MM.1S (cell line): Measurements from ENCODE around the gene XPO5.

ENCODE experiments used
- CTCF ChIP-seq: fragments of 300-600 bp; sonication (generic); IDR thresholded peaks from 2 replicates; pipeline ENCODE4 v1.5.1; 2016; ENCODE audit warnings: antibody characterized with exemption, low read length, mixed read lengths
- EZH2 ChIP-seq: fragments of 300-600 bp; sonication (generic); optimal IDR thresholded peaks from 2 replicates; pipeline ENCODE3; 2017; ENCODE audit warnings: low read depth, mild to moderate bottlenecking, antibody characterized with exemption, low read length, mixed read lengths
- EZH2phosphoT487 ChIP-seq: fragments of 300-600 bp; sonication (generic); IDR thresholded peaks from 2 replicates; pipeline ENCODE4 v1.6.1; 2018; ENCODE audit warnings: antibody characterized with exemption, low read length

DNA sequence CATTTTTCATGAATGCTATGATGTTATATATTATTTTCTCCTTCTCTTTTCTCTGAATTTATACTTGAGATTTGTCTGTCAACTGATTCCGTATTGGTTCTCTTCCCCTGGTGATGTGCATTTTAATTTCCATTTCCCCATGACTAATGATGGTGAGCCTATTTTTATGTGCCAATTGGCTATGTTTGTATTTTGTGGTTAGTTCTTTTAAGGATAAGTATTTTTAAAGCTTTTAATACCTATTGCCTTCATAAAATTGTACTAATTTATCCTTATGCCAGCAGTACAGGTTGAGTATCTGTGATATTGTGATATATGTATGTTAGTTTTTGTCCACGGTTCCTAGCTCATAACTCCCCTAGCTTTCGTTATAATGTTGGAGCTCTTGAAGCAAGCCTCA is 2.9 kb upstream of the XPO5 start:
- TF ChIP-seq CTCF (no peak), EZH2 (no peak), EZH2phosphoT487 (no peak)
